Fibroblast of lung (primary cell): ENCODE data around the gene PLXNA4.

ENCODE experiments used
- CTCF ChIP-seq, 2 donors: IDR thresholded peaks in 1 of 2; conservative IDR thresholded peaks in 1 of 2; 1 replicate in 1 of 2; 2 replicates in 1 of 2; pipeline ENCODE4 v1.5.1; 2011 to 2012; ENCODE audit warnings: low read length in 2 of 2, control low read depth in 1 of 2, inconsistent platforms in 1 of 2, low read depth in 1 of 2, mild to moderate bottlenecking in 1 of 2
- EZH2 ChIP-seq: IDR thresholded peaks from 2 replicates; pipeline ENCODE4 v1.5.1; 2012; ENCODE audit warnings: low read length, control low read depth, mild to moderate bottlenecking; ENCODE audit errors: missing control alignments

GRCh38 chr7:132553031-132553430 lies 23.2 kb downstream of the PLXNA4 start:
- TF ChIP-seq CTCF (conservative IDR thresholded peaks at IDR 0.05 in 1 of 2, IDR thresholded peaks at IDR 0.05 in 1 of 2; ENCODE audit: low read depth in 1 of 2, low read length in 2 of 2) (no peak), EZH2 (no peak)
